SHP77 (cell line): ENCODE measurements around the gene DLG2.

Experiments used
- DNase-seq, 2 experiments: peaks; one replicate each; lab custom pipeline; 2025; lab: John Stamatoyannopoulos, UW

Gene DLG2

GRCh38 chr11:84558085-84558905, 1068.8 kb downstream of the DLG2 start:
- peak; percentile 34 to 49 for DNase-seq

GRCh38 chr11:84552791-84553190, 1074.4 kb downstream of the DLG2 start:
- no peak for DNase-seq

- no peak for DNase-seq
These were observed 1077.9 kb downstream of the DLG2 start for GRCh38 chr11:84549217-84549616.

- no peak for DNase-seq
These were observed 1082.6 kb downstream of the DLG2 start for GRCh38 chr11:84544566-84544965.

- DNase-seq: peak in 1 of 2 experiments; percentile 17
These were observed 1083.6 kb downstream of the DLG2 start for GRCh38 chr11:84543367-84544159.

- DNase-seq: no peak
These were observed 1085.3 kb downstream of the DLG2 start for GRCh38 chr11:84541731-84542340.

GRCh38 chr11:84536456-84536855, 1090.7 kb downstream of the DLG2 start:
- DNase-seq: no peak

- DNase-seq: no peak
These were observed 1094.8 kb downstream of the DLG2 start for GRCh38 chr11:84532364-84532763.

- no peak for DNase-seq
These were observed 1100.9 kb downstream of the DLG2 start for GRCh38 chr11:84526250-84526649.

GRCh38 chr11:84524422-84525051, 1102.6 kb downstream of the DLG2 start:
- DNase-seq: peak in 1 of 2 experiments; percentile 17

GRCh38 chr11:84522331-84522730, 1104.8 kb downstream of the DLG2 start:
- DNase-seq: no peak

- no peak for DNase-seq
These were observed 1108.4 kb downstream of the DLG2 start for GRCh38 chr11:84518631-84519183.

GRCh38 chr11:84514436-84514835, 1112.7 kb downstream of the DLG2 start:
- no peak for DNase-seq

- no peak for DNase-seq
These were observed 1123.6 kb downstream of the DLG2 start for GRCh38 chr11:84503503-84503902.

- no peak for DNase-seq
These were observed 1125.4 kb downstream of the DLG2 start for GRCh38 chr11:84501750-84502149.

GRCh38 chr11:84497981-84498411, 1129.1 kb downstream of the DLG2 start:
- DNase-seq: no peak

- no peak for DNase-seq
These were observed 1130.0 kb downstream of the DLG2 start for GRCh38 chr11:84497181-84497580.

- no peak for DNase-seq
These were observed 1131.0 kb downstream of the DLG2 start for GRCh38 chr11:84496122-84496521.

- no peak for DNase-seq
These were observed 1147.0 kb downstream of the DLG2 start for GRCh38 chr11:84480131-84480530.

GRCh38 chr11:84476581-84476980, 1150.6 kb downstream of the DLG2 start:
- no peak for DNase-seq

- no peak for DNase-seq
These were observed 1155.6 kb downstream of the DLG2 start for GRCh38 chr11:84471501-84471900.

- no peak for DNase-seq
These were observed 1158.9 kb downstream of the DLG2 start for GRCh38 chr11:84468235-84468634.
